Osteocyte (in vitro differentiated cells): Measurements from ENCODE around the gene GOLM1. TPM values are rescaled to one million over a fixed set of nuclear protein-coding genes. Genes with fewer than 3 reads are reported as not detected.

ENCODE experiments used
- DNase-seq: peaks from one replicate; pipeline ENCODE4 v3.0.0; 2021; ENCODE audit warnings: mixed read lengths; ENCODE audit not compliant: unreplicated experiment; ENCODE audit errors: extremely low spot score
- H3K27ac Mint-ChIP-seq: one replicate; pipeline ENCODE4 v1.8.0; 2021; ENCODE audit warnings: mild to moderate bottlenecking, mixed read lengths; ENCODE audit not compliant: unreplicated experiment
- H3K27me3 Mint-ChIP-seq: one replicate; pipeline ENCODE4 v1.8.0; 2021; ENCODE audit warnings: mixed read lengths; ENCODE audit not compliant: unreplicated experiment
- H3K36me3 Mint-ChIP-seq: one replicate; pipeline ENCODE4 v1.8.0; 2021; ENCODE audit warnings: mixed read lengths; ENCODE audit not compliant: unreplicated experiment
- H3K4me1 Mint-ChIP-seq: one replicate; pipeline ENCODE4 v1.8.0; 2021; ENCODE audit warnings: mixed read lengths; ENCODE audit not compliant: unreplicated experiment
- H3K4me3 Mint-ChIP-seq: one replicate; pipeline ENCODE4 v1.8.0; 2021; ENCODE audit warnings: mild to moderate bottlenecking, moderate library complexity, mixed read lengths; ENCODE audit not compliant: unreplicated experiment
- H3K9me3 Mint-ChIP-seq: one replicate; pipeline ENCODE4 v1.8.0; 2021; ENCODE audit warnings: mixed read lengths; ENCODE audit not compliant: unreplicated experiment
- total RNA-seq: library from RNA; stranded (reverse); gene quantifications from 2 replicates; pipeline ENCODE4 v1.2.1, GENCODE V29; 2021
- TF ChIP-seq, protein P1 (sequence below): fragments of 200-600 bp; sonication (generic); IDR thresholded peaks from 2 replicates; pipeline ENCODE4 v1.5.0; 2021; ENCODE audit warnings: antibody characterized with exemption, mild to moderate bottlenecking, moderate library complexity

GOLM1 gene
- total RNA-seq, 1 donor from 2014 or later: 91.9 TPM

GRCh38 chr9:86034863-86035734 is 64.3 kb downstream of the GOLM1 start:
- Mint-ChIP-seq H3K4me3 (no peak overlapping the region), H3K27me3 (no peaks in the 10 kb centered on the region), H3K4me1 (peaks cover 2% of the 10 kb centered on the region), H3K27ac (no peak overlapping the region), H3K9me3 (no peaks in the 10 kb centered on the region), H3K36me3 (peaks cover 52% of the 10 kb centered on the region)
- DNase-seq: no peak
- TF ChIP-seq, protein P1, sequence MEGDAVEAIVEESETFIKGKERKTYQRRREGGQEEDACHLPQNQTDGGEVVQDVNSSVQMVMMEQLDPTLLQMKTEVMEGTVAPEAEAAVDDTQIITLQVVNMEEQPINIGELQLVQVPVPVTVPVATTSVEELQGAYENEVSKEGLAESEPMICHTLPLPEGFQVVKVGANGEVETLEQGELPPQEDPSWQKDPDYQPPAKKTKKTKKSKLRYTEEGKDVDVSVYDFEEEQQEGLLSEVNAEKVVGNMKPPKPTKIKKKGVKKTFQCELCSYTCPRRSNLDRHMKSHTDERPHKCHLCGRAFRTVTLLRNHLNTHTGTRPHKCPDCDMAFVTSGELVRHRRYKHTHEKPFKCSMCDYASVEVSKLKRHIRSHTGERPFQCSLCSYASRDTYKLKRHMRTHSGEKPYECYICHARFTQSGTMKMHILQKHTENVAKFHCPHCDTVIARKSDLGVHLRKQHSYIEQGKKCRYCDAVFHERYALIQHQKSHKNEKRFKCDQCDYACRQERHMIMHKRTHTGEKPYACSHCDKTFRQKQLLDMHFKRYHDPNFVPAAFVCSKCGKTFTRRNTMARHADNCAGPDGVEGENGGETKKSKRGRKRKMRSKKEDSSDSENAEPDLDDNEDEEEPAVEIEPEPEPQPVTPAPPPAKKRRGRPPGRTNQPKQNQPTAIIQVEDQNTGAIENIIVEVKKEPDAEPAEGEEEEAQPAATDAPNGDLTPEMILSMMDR: peak; percentile 52

- Mint-ChIP-seq H3K27me3 (no peaks in the 10 kb centered on the region), H3K27ac (no peak overlapping the region), H3K4me1 (peaks cover 13% of the 10 kb centered on the region), H3K36me3 (peaks cover 63% of the 10 kb centered on the region), H3K4me3 (no peak overlapping the region), H3K9me3 (no peaks in the 10 kb centered on the region)
- DNase-seq: no peak
- TF ChIP-seq, protein P1: no peak
Measured at GRCh38 chr9:86027767-86028166, 71.6 kb downstream of the GOLM1 start.

GRCh38 chr9:86022687-86023266 is 76.6 kb downstream of the GOLM1 start:
- no peak for DNase-seq
- Mint-ChIP-seq H3K4me1 (peaks cover 15% of the 10 kb centered on the region), H3K27me3 (no peaks in the 10 kb centered on the region), H3K27ac (peak overlapping the region; percentile 78), H3K36me3 (peaks cover 67% of the 10 kb centered on the region), H3K4me3 (no peak overlapping the region), H3K9me3 (no peaks in the 10 kb centered on the region)
- TF ChIP-seq, protein P1: no peak

- Mint-ChIP-seq H3K27me3 (no peaks in the 10 kb centered on the region), H3K36me3 (peaks cover 70% of the 10 kb centered on the region), H3K9me3 (no peaks in the 10 kb centered on the region), H3K27ac (peak overlapping the region; percentile 58), H3K4me1 (peaks cover 15% of the 10 kb centered on the region), H3K4me3 (no peak overlapping the region)
- TF ChIP-seq, protein P1: no peak
- no peak for DNase-seq
Measured at GRCh38 chr9:86021166-86021565, 78.2 kb downstream of the GOLM1 start.

DNA sequence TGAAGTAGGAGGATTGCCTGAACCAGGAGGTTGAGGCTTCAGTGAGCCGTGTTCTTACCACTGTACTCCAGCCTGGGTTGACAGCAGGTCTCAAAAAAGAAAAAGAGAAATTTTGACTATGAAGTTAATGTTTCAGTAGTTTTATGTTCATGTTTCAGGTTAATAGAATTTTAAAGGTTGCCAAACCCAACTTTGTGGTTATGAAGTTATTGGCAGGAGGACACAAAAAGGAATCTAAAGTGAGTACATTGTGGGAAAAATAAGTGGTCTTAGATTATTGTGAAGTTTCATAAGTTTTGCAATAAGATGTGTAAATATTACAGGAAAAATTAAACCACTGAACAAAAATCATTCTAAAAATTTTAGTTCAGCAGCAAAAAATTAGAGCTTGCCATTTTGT is 78.6 kb downstream of the GOLM1 start:
- no peaks in the 10 kb centered on the region for H3K27me3 Mint-ChIP-seq
- H3K4me3 Mint-ChIP-seq: no peak overlapping the region
- DNase-seq: no peak
- no peaks in the 10 kb centered on the region for H3K9me3 Mint-ChIP-seq
- H3K27ac Mint-ChIP-seq: no peak overlapping the region
- H3K36me3 Mint-ChIP-seq: peaks cover 66% of the 10 kb centered on the region
- H3K4me1 Mint-ChIP-seq: peaks cover 15% of the 10 kb centered on the region
- TF ChIP-seq, protein P1: no peak
